Activated CD8-positive, alpha-beta memory T cell treated with anti-CD3 and anti-CD28 coated beads for 24 hours (primary cell): ENCODE results near the gene MEF2B.

ENCODE experiments used
- DNase-seq: peaks from one replicate; pipeline ENCODE4 v3.0.0-alpha.2; 2020

Gene MEF2B

GRCh38 chr19:19096641-19097627, 73.1 kb downstream of the MEF2B start:
- DNase-seq = no peak

GRCh38 chr19:19095691-19096090, 74.4 kb downstream of the MEF2B start:
- no peak for DNase-seq
